GM12878 (cell line): Measurements from ENCODE around the gene OR2M2. TPM values are rescaled to one million over a fixed set of nuclear protein-coding genes. Genes with fewer than 3 reads are reported as not detected.

ENCODE experiments used
- ATAC-seq: fragments of 200-7000 bp; cut with Tn5 transposase; 3 replicates; pipeline ENCODE4 v1.9.1; 2020; ENCODE audit warnings: mild to moderate bottlenecking, moderate library complexity
- BruUV-seq: library from RNA; stranded (reverse); fragments of 400-500 nt; replicated peaks from 2 replicates; lab custom pipeline; 2021; lab: Mats Ljungman, UMichigan
- CTCF ChIA-PET: fragments of 300-600 bp; sonication (Branson Sonifier 250); formaldehyde crosslinking; extraction: SDS; loops from one replicate; lab custom pipeline; 2021; ENCODE audit warnings: inconsistent platforms; lab: Yijun Ruan, JAX
- POLR2A ChIA-PET: fragments of 350-600 bp; formaldehyde crosslinking; extraction: SDS; loops from one replicate; lab custom pipeline; 2021; ENCODE audit warnings: inconsistent platforms; lab: Charles Lee
- RAD21 ChIA-PET: fragments of 300-600 bp; sonication (Branson Sonifier 250); formaldehyde crosslinking; loops from one replicate; lab custom pipeline; 2023; ENCODE audit warnings: antibody characterized with exemption; ENCODE audit not compliant: unreplicated experiment; lab: Charles Lee
- SMC1A ChIA-PET: fragments of 300-600 bp; sonication (Branson Sonifier 250); formaldehyde crosslinking; loops from one replicate; lab custom pipeline; 2023; ENCODE audit not compliant: unreplicated experiment, uncharacterized antibody; lab: Charles Lee
- DNase-seq: peaks from one replicate; pipeline ENCODE4 v3.0.0-alpha.2; 2011; ENCODE audit warnings: low read depth, low spot score
- FAIRE-seq: peaks from 3 replicates; lab custom pipeline; 2011; peaks lifted over from hg19 to GRCh38; lab: Jason Lieb, UNC
- H2AFZ ChIP-seq: 2 replicates; pipeline ENCODE4 v1.6.0; 2011; ENCODE audit warnings: low read depth, low read length, control low read depth; ENCODE audit not compliant: control insufficient read depth
- H3K27ac ChIP-seq: 2 replicates; pipeline ENCODE4 v1.5.1; 2011; ENCODE audit warnings: control low read depth; ENCODE audit not compliant: control insufficient read depth, insufficient read depth
- H3K27me3 ChIP-seq, 2 experiments: replicated peaks in 1 of 2; 2 replicates each; pipeline versions ENCODE4 v1.6.0 to v1.6.1; 2011; ENCODE audit warnings: low read length in 1 of 2; ENCODE audit not compliant: control insufficient read depth in 2 of 2, insufficient read depth in 2 of 2
- H3K36me3 ChIP-seq, 2 experiments: 2 replicates each; pipeline ENCODE4 v1.5.1; 2011; ENCODE audit warnings: low read length in 1 of 2; ENCODE audit not compliant: control insufficient read depth in 2 of 2, insufficient read depth in 2 of 2
- H3K4me1 ChIP-seq: 2 replicates; pipeline ENCODE4 v1.6.1; 2011; ENCODE audit warnings: mild to moderate bottlenecking, low read length, moderate library complexity, mixed read lengths; ENCODE audit not compliant: control insufficient read depth, insufficient read depth
- H3K4me2 ChIP-seq: 2 replicates; pipeline ENCODE4 v1.6.0; 2011; ENCODE audit warnings: control low read depth; ENCODE audit not compliant: control insufficient read depth, insufficient read depth
- H3K4me3 ChIP-seq: fragments of 200-600 bp; sonication (generic); 2 replicates; pipeline ENCODE4 v1.5.1; 2016
- H3K79me2 ChIP-seq: 2 replicates; pipeline ENCODE4 v1.6.0; 2011; ENCODE audit warnings: low read length; ENCODE audit not compliant: control insufficient read depth, insufficient read depth
- H3K9ac ChIP-seq: 2 replicates; pipeline ENCODE4 v1.8.0; 2011; ENCODE audit warnings: low read length, control low read depth, mixed read lengths; ENCODE audit not compliant: control insufficient read depth, insufficient read depth
- H3K9me3 ChIP-seq: replicated peaks from 3 replicates; pipeline ENCODE4 v1.5.1; 2011; ENCODE audit warnings: mild to moderate bottlenecking, low read length; ENCODE audit not compliant: control insufficient read depth, insufficient read depth
- H4K20me1 ChIP-seq: 2 replicates; pipeline ENCODE4 v1.6.0; 2011; ENCODE audit not compliant: control insufficient read depth, insufficient read depth
- MEF2B ChIP-seq: fragments of 450-650 bp; IDR thresholded peaks from 2 replicates; pipeline ENCODE4 v1.6.1; 2018; ENCODE audit warnings: mild to moderate bottlenecking, moderate library complexity; ENCODE audit not compliant: partially characterized antibody, poor library complexity, severe bottlenecking
- RELB ChIP-seq: fragments of 450-650 bp; IDR thresholded peaks from 2 replicates; pipeline ENCODE4 v1.6.1; 2017; ENCODE audit warnings: low read depth, mild to moderate bottlenecking, moderate library complexity
- SP1 ChIP-seq: IDR thresholded peaks from one replicate; pipeline ENCODE4 v1.6.1; 2011; ENCODE audit warnings: low read depth, low read length
- SPI1 ChIP-seq: IDR thresholded peaks from 2 replicates; pipeline ENCODE4 v1.6.1; 2011; ENCODE audit warnings: low read depth, mild to moderate bottlenecking, low read length, moderate library complexity, borderline replicate concordance; ENCODE audit not compliant: insufficient read depth
- SUZ12 ChIP-seq: fragments of 200-600 bp; sonication (generic); IDR thresholded peaks from one replicate; pipeline ENCODE4 v1.6.1; 2018; ENCODE audit warnings: antibody characterized with exemption, mild to moderate bottlenecking; ENCODE audit not compliant: unreplicated experiment
- TARDBP ChIP-seq: IDR thresholded peaks from 2 replicates; pipeline ENCODE4 v1.6.1; 2016; ENCODE audit warnings: borderline replicate concordance
- WGBS: methylation state at CpG from one replicate; pipeline ENCODE4 v1.1.6; 2016; ENCODE audit warnings: low lambda C conversion rate; ENCODE audit not compliant: insufficient replicate concordance, insufficient coverage; ENCODE audit errors: missing lambda C conversion rate; 5-methylcytosine and 5-hydroxymethylcytosine counted together
- in situ Hi-C: fragments of 300-500 bp; cut with MboI; formaldehyde crosslinking; loops from 9 replicates; pipeline ENCODE4 v1.14.3; 2018; ENCODE audit warnings: mixed read lengths
- intact Hi-C: fragments of 100-400 bp; cut with micrococcal nuclease; formaldehyde crosslinking; loops from one replicate; pipeline ENCODE4 v1.14.2; 2022; ENCODE audit not compliant: unreplicated experiment
- polyA plus RNA-seq, 11 experiments: library from polyadenylated mRNA; depleted of rRNA in 4 of 11; unstranded in 6 of 11; stranded (reverse) in 5 of 11; fragments of >200 nt; fragmentation: Nextera tagmentation in 4 of 11; fragmentation: Illumina TruSeq in 1 of 11; extraction: Ambion mirVana in 4 of 11; extraction: Trizol in 1 of 11; gene quantifications; 1 replicate in 1 of 11; 2 replicates in 10 of 11; pipeline versions ENCODE4 v1.2.1 to v1.2.3, GENCODE V29; 2011 to 2016; ENCODE audit warnings: inconsistent platforms in 2 of 11, missing spikeins in 2 of 11, low read depth in 1 of 11
- total RNA-seq, 4 experiments: library from RNA; depleted of rRNA in 3 of 4; stranded (reverse); fragments of >200 nt in 3 of 4; fragmentation: Illumina TruSeq in 1 of 4; extraction: Trizol in 1 of 4; gene quantifications; 2 replicates each; pipeline versions ENCODE4 v1.2.1 to v1.2.3, GENCODE V29; 2013 to 2021
- TF ChIP-seq, protein P1 (sequence below): IDR thresholded peaks from 2 replicates; pipeline ENCODE4 v1.6.1; 2012; ENCODE audit warnings: low read depth, low read length, improper control_type of control experiment

OR2M2 gene
- total and polyA plus RNA-seq, 10 of the 15 experiments (the other 5 are each of a cell fraction or from before 2014, with no cell fraction given): not detected

DNA sequence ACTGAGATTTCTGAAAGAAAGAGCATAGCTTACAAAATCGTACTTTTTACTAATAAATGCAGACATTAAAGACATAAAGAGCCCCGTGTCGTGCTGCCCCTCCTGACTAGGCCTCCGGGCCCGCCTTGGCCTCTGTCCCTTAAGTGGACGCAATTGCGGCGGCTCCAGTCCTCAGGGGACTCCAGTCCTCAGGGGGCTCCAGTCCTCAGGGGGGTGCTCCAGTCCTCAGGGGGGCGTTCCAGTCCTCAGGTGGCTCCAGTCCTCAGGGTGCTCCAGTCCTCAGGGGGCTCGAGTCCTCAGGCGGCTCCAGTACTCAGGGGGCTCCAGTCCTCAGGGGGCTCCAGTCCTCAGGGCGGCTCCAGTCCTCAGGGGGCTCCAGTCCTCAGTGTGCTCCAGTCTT, 10.6 kb upstream of the OR2M2 start (continued):
- no peak for TF ChIP-seq RELB
- TF ChIP-seq, all 136 proteins: peak for 0

GRCh38 chr1:248165186-248165585, 9.4 kb upstream of the OR2M2 start:
- Histone ChIP-seq H3K27ac (no peak overlapping the region), H3K27me3 (no peaks in the 10 kb centered on the region), H4K20me1 (no peaks in the 10 kb centered on the region), H3K9ac (no peak overlapping the region), H3K4me3 (no peak overlapping the region), H3K4me1 (no peaks in the 10 kb centered on the region), H3K9me3 (no peaks in the 10 kb centered on the region), H3K4me2 (no peak overlapping the region), H3K79me2 (no peaks in the 10 kb centered on the region), H2AFZ (no peak overlapping the region), H3K36me3 (no peaks in the 10 kb centered on the region)
- ATAC-seq (no peak), FAIRE-seq (no peak), DNase-seq (no peak)
- ChIA-PET SMC1A (no interaction called here), POLR2A (no interaction called here), CTCF (no interaction called here), RAD21 (no interaction called here)
- BruUV-seq: no TSS peak
- 44% methylated on average over 14 of the region's 14 CpGs for WGBS
- TF ChIP-seq, protein P1, sequence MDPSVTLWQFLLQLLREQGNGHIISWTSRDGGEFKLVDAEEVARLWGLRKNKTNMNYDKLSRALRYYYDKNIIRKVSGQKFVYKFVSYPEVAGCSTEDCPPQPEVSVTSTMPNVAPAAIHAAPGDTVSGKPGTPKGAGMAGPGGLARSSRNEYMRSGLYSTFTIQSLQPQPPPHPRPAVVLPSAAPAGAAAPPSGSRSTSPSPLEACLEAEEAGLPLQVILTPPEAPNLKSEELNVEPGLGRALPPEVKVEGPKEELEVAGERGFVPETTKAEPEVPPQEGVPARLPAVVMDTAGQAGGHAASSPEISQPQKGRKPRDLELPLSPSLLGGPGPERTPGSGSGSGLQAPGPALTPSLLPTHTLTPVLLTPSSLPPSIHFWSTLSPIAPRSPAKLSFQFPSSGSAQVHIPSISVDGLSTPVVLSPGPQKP: no peak
- TF ChIP-seq TARDBP: no peak
- no peak for TF ChIP-seq SPI1
- no peak for TF ChIP-seq SP1
- TF ChIP-seq SUZ12: no peak
- TF ChIP-seq MEF2B: no peak
- in situ Hi-C loops (no loop called here), intact Hi-C loops (no loop called here)
